ENCODE results near the gene DKK3. TPM values are rescaled to one million over a fixed set of nuclear protein-coding genes. Genes with fewer than 3 reads are reported as not detected.
A peak's percentile ranks its signal among the peaks of the same experiment; 100 is the strongest.

The DKK3 gene
- total RNA-seq, 1 experiment from 2014 or later, result 0.33 TPM

- TSS peak; percentile 75 for BruUV-seq (replicated peaks)
- intact Hi-C loops (cut with micrococcal nuclease), result no loop called here
- H3K27ac Mint-ChIP-seq (ENCODE audit: low read depth, unreplicated experiment), result peak overlapping the region; percentile 18
- ChIA-PET POLR2A (interaction anchor here (0.7 to 1.8 kb wide), 4 partner anchors 11 to 433 kb away, joined by 3 to 6 read pairs (median 4); no protein-coding TSS in a partner anchor), CTCF (interaction anchor here (0.6 to 2.0 kb wide), 3 partner anchors 11 to 102 kb away, joined by 3 to 11 read pairs (median 5); no protein-coding TSS in a partner anchor)
- DNase-seq (ENCODE audit: unreplicated experiment), result no peak
- no peaks in the 10 kb centered on the region for H3K9me3 Mint-ChIP-seq (ENCODE audit: unreplicated experiment)
- H3K36me3 Mint-ChIP-seq (ENCODE audit: insufficient read depth, unreplicated experiment), result peaks cover 65% of the 10 kb centered on the region
- H3K4me3 Mint-ChIP-seq (ENCODE audit: unreplicated experiment), result no peak overlapping the region
- no peak for TF ChIP-seq CTCF (IDR thresholded peaks at IDR 0.05; ENCODE audit: unreplicated experiment)
- H3K4me1 Mint-ChIP-seq (ENCODE audit: insufficient read depth, unreplicated experiment), result no peaks in the 10 kb centered on the region
- H3K27me3 Mint-ChIP-seq (ENCODE audit: insufficient read depth, unreplicated experiment), result no peaks in the 10 kb centered on the region
Measured at GRCh38 chr11:11942668-11943067, 65.8 kb downstream of the DKK3 start.

- peaks cover 71% of the 10 kb centered on the region for H3K36me3 Mint-ChIP-seq (ENCODE audit: insufficient read depth, unreplicated experiment)
- BruUV-seq (replicated peaks), result no TSS peak
- POLR2A ChIA-PET, result no interaction called here
Measured at GRCh38 chr11:11940551-11940950, 67.9 kb downstream of the DKK3 start.

GRCh38 chr11:11937957-11938356 is 70.5 kb downstream of the DKK3 start:
- DNase-seq (ENCODE audit: unreplicated experiment), result no peak

More at GRCh38 chr11:11940551-11940950, 67.9 kb downstream of the DKK3 start:
- no peaks in the 10 kb centered on the region for H3K9me3 Mint-ChIP-seq (ENCODE audit: unreplicated experiment)
- H3K4me1 Mint-ChIP-seq (ENCODE audit: insufficient read depth, unreplicated experiment), result no peaks in the 10 kb centered on the region
- CTCF ChIA-PET, result interaction anchor here (1.1 to 1.4 kb wide), 2 partner anchors 26 to 104 kb away, joined by 4 to 6 read pairs; no protein-coding TSS in a partner anchor
- no peak for DNase-seq (ENCODE audit: unreplicated experiment)
- peak overlapping the region; percentile 84 for H3K27ac Mint-ChIP-seq (ENCODE audit: low read depth, unreplicated experiment)
- intact Hi-C loops (cut with micrococcal nuclease), result no loop called here
- TF ChIP-seq CTCF (IDR thresholded peaks at IDR 0.05; ENCODE audit: unreplicated experiment), result no peak
- no peak overlapping the region for H3K4me3 Mint-ChIP-seq (ENCODE audit: unreplicated experiment)
- no peaks in the 10 kb centered on the region for H3K27me3 Mint-ChIP-seq (ENCODE audit: insufficient read depth, unreplicated experiment)

GRCh38 chr11:11937433-11937832 is 71.0 kb downstream of the DKK3 start:
- Mint-ChIP-seq H3K36me3 (ENCODE audit: insufficient read depth, unreplicated experiment) (peaks cover 82% of the 10 kb centered on the region), H3K9me3 (ENCODE audit: unreplicated experiment) (no peaks in the 10 kb centered on the region), H3K4me3 (ENCODE audit: unreplicated experiment) (no peak overlapping the region), H3K27ac (ENCODE audit: low read depth, unreplicated experiment) (peak overlapping the region; percentile 10), H3K4me1 (ENCODE audit: insufficient read depth, unreplicated experiment) (no peaks in the 10 kb centered on the region), H3K27me3 (ENCODE audit: insufficient read depth, unreplicated experiment) (no peaks in the 10 kb centered on the region)
- no peak for TF ChIP-seq CTCF (IDR thresholded peaks at IDR 0.05; ENCODE audit: unreplicated experiment)
- no TSS peak for BruUV-seq (replicated peaks)
- ChIA-PET CTCF (no interaction called here), POLR2A (no interaction called here)
- DNase-seq (ENCODE audit: unreplicated experiment), result no peak
- intact Hi-C loops (cut with micrococcal nuclease), result no loop called here

More at GRCh38 chr11:11937957-11938356, 70.5 kb downstream of the DKK3 start:
- no TSS peak for BruUV-seq (replicated peaks)
- ChIA-PET CTCF (interaction anchor here (0.8 to 1.3 kb wide), 2 partner anchors 107 to 350 kb away, joined by 3 to 6 read pairs; no protein-coding TSS in a partner anchor), POLR2A (interaction anchor here (0.8 kb wide), 1 partner anchor 9 kb away, joined by 3 read pairs; no protein-coding TSS in a partner anchor)
- Mint-ChIP-seq H3K4me1 (ENCODE audit: insufficient read depth, unreplicated experiment) (no peaks in the 10 kb centered on the region), H3K27ac (ENCODE audit: low read depth, unreplicated experiment) (peak overlapping the region; percentile 10), H3K4me3 (ENCODE audit: unreplicated experiment) (no peak overlapping the region), H3K36me3 (ENCODE audit: insufficient read depth, unreplicated experiment) (peaks cover 83% of the 10 kb centered on the region), H3K27me3 (ENCODE audit: insufficient read depth, unreplicated experiment) (no peaks in the 10 kb centered on the region), H3K9me3 (ENCODE audit: unreplicated experiment) (no peaks in the 10 kb centered on the region)
- no peak for TF ChIP-seq CTCF (IDR thresholded peaks at IDR 0.05; ENCODE audit: unreplicated experiment)
- intact Hi-C loops (cut with micrococcal nuclease), result no loop called here
